NCI-H345 treated with DMSO at 0.1 percent for 48 hours (cell line): Measurements from ENCODE around the gene ST6GALNAC6.
"Not testable (repeated sequence)": the region's sequence is repeated elsewhere in the genome, so short reads cannot be mapped to it uniquely, and the experiment has no call there.

Source experiments
- DNase-seq: peaks from one replicate; lab custom pipeline; 2025; ENCODE audit not compliant: unreplicated experiment; lab: John Stamatoyannopoulos, UW

ST6GALNAC6 gene

GRCh38 chr9:127837346-127837745, 62.1 kb downstream of the ST6GALNAC6 start:
- DNase-seq = no peak

DNA sequence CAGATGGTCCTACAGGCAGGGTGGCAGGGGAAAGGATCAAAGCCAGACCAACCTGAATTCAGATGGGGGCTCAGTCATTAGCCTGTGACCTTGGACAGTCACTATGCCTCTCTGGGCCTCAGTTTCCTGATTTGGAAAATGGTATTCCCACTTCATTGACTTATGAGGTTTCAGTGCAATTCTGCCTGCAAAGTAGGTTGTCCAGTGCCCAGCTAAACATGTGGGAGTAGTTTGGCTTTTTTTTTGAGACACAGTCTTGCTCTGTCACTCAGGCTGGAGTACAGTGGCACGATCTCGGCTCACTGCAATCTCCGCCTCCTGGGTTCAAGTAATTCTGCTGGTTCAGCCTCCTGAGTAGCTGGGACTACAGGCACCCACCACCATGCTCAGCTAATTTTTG, 62.8 kb downstream of the ST6GALNAC6 start:
- DNase-seq = not testable (repeated sequence)

- no peak for DNase-seq
These were observed 63.3 kb downstream of the ST6GALNAC6 start for GRCh38 chr9:127835991-127836516.
